ENCODE results near the gene MLNR. TPM values are rescaled to one million over a fixed set of nuclear protein-coding genes. Genes with fewer than 3 reads are reported as not detected.

MLNR gene
- total RNA-seq, 1 donor from 2014 or later, result not detected

DNA sequence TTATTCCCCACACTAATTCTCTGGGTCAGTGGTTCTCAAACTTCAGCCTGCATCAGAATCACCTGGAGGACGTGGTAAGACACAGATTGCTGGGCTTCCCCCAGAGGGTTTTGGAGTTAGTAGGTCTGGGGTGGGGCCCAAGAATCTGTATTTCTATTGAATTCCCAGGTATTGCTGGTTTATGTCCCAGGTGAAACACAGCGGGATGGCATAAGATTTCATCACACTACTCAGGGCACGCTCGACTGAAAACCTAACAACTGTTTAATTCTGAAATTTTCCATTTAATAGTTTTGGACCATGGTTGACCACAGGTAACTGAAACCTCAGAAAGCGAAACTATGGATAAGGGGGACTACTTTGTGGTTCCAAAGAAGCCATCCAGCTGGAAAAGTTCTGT lies 6.5 kb downstream of the MLNR start:
- Mint-ChIP-seq H3K4me1 (ENCODE audit: low read depth) (no peaks in the 10 kb centered on the region), H3K27me3 (ENCODE audit: low read depth) (peaks cover 34% of the 10 kb centered on the region), H3K27ac (ENCODE audit: unreplicated experiment) (no peak overlapping the region), H3K36me3 (ENCODE audit: low read depth) (peaks cover 3% of the 10 kb centered on the region), H3K9me3 (ENCODE audit: low read depth) (no peaks in the 10 kb centered on the region), H3K4me3 (ENCODE audit: unreplicated experiment) (no peak overlapping the region)
- no peak for DNase-seq (ENCODE audit: low spot score)
- TF ChIP-seq, protein P1, sequence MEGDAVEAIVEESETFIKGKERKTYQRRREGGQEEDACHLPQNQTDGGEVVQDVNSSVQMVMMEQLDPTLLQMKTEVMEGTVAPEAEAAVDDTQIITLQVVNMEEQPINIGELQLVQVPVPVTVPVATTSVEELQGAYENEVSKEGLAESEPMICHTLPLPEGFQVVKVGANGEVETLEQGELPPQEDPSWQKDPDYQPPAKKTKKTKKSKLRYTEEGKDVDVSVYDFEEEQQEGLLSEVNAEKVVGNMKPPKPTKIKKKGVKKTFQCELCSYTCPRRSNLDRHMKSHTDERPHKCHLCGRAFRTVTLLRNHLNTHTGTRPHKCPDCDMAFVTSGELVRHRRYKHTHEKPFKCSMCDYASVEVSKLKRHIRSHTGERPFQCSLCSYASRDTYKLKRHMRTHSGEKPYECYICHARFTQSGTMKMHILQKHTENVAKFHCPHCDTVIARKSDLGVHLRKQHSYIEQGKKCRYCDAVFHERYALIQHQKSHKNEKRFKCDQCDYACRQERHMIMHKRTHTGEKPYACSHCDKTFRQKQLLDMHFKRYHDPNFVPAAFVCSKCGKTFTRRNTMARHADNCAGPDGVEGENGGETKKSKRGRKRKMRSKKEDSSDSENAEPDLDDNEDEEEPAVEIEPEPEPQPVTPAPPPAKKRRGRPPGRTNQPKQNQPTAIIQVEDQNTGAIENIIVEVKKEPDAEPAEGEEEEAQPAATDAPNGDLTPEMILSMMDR (IDR thresholded peaks at IDR 0.05), result no peak

DNA sequence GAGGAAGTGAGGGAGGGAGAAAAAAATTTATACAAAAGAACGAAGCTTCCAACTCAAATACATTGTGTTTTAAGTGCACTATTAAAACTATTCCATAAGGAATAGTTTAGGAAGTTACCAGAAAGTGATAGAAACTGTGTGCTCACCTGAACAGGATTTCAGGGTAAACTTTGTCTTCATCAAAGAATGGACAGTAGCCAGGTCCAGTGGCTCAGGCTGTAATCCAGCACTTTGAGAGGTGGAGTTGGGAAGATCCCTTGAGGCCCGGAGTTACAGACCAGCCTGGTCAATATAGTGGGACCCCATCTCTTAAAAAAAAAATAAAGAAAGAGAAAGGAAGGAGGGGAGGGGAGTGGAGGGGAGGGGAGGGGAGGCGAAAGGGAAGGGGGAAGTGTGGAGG lies 14.6 kb downstream of the MLNR start:
- no peak overlapping the region for H3K4me3 Mint-ChIP-seq (ENCODE audit: unreplicated experiment)

DNA sequence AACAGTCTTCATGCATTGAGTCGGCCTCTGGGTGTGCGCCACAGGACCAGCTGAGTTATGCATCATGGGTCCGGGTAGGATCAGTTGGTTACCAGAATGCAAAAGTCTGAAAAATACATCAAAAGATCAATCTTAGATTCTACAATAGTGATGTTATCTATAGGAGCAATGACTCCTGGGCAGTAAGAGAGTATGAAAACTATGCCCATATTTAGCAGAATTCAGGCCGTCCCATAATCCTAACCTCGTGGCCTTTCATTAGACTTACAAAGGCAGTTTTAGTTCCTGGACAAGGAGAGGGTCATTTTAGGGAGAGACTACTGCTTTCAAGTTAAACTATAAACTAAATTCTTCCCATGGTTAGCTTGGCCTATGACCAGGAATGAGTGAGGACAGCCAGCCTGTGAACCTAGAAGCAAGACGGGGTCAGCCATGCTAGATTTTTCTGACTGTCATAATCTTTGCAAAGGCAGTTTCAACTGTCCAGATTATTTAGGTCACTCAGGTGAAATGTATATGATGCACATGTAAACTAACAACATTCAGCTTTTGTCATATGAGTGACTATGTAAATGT lies 15.8 kb downstream of the MLNR start:
- Mint-ChIP-seq H3K27ac (ENCODE audit: unreplicated experiment) (no peak overlapping the region), H3K4me1 (ENCODE audit: low read depth) (no peaks in the 10 kb centered on the region), H3K9me3 (ENCODE audit: low read depth) (peaks cover 2% of the 10 kb centered on the region), H3K36me3 (ENCODE audit: low read depth) (no peaks in the 10 kb centered on the region), H3K27me3 (ENCODE audit: low read depth) (no peaks in the 10 kb centered on the region), H3K4me3 (ENCODE audit: unreplicated experiment) (no peak overlapping the region)
- TF ChIP-seq, protein P1 (IDR thresholded peaks at IDR 0.05), result no peak
- DNase-seq (ENCODE audit: low spot score), result no peak

More for the DNA sequence above, 14.6 kb downstream of the MLNR start:
- peaks cover 2% of the 10 kb centered on the region for H3K9me3 Mint-ChIP-seq (ENCODE audit: low read depth)
- TF ChIP-seq, protein P1 (IDR thresholded peaks at IDR 0.05), result no peak
- no peak overlapping the region for H3K27ac Mint-ChIP-seq (ENCODE audit: unreplicated experiment)
- H3K27me3 Mint-ChIP-seq (ENCODE audit: low read depth), result no peaks in the 10 kb centered on the region
- DNase-seq (ENCODE audit: low spot score), result no peak
- no peaks in the 10 kb centered on the region for H3K4me1 Mint-ChIP-seq (ENCODE audit: low read depth)
- no peaks in the 10 kb centered on the region for H3K36me3 Mint-ChIP-seq (ENCODE audit: low read depth)

DNA sequence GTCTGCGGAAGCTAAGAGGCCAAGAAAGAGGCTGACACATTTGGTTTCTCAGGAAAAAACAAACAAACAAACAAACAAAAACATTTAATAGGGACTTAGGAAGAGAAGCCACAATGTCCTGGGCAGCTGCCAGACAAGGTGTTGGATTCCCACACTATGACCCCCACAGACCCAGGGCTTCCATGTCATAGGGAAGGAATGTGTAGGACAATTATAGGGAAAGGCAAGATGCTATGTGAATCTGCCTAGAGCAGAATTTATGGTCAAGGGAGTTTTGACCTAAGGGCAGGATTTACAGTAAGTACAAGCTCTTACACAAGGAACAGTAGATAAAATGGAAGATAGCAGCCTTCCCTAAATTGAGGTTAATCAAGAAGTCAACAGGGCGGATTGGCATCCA lies 18.5 kb downstream of the MLNR start:
- H3K4me3 Mint-ChIP-seq (ENCODE audit: unreplicated experiment), result no peak overlapping the region
- H3K4me1 Mint-ChIP-seq (ENCODE audit: low read depth), result no peaks in the 10 kb centered on the region
- H3K36me3 Mint-ChIP-seq (ENCODE audit: low read depth), result no peaks in the 10 kb centered on the region
- no peak overlapping the region for H3K27ac Mint-ChIP-seq (ENCODE audit: unreplicated experiment)
- TF ChIP-seq, protein P1 (IDR thresholded peaks at IDR 0.05), result no peak
- DNase-seq (ENCODE audit: low spot score), result no peak
- no peaks in the 10 kb centered on the region for H3K27me3 Mint-ChIP-seq (ENCODE audit: low read depth)
- no peaks in the 10 kb centered on the region for H3K9me3 Mint-ChIP-seq (ENCODE audit: low read depth)

DNA sequence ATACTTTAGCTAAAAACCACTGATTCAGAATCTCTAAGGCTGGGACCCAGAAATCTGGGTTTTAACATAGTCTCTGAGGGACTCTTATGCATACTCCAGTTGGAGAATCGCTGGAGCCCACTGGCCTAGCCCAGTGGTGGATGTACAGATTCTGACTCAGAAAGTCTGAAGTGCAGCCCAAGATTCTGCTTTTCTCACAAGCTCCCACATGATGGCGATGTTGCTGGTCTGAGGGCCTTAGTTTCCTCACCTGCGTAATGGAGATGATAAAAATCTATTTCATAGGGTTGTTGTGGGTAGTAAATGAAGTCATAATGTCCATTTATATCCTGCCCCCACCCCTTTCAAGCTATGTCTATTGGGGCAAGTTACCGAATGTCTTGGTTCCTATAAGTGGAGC lies 19.9 kb downstream of the MLNR start:
- Mint-ChIP-seq H3K9me3 (ENCODE audit: low read depth) (no peaks in the 10 kb centered on the region), H3K27ac (ENCODE audit: unreplicated experiment) (no peak overlapping the region), H3K4me3 (ENCODE audit: unreplicated experiment) (no peak overlapping the region), H3K27me3 (ENCODE audit: low read depth) (no peaks in the 10 kb centered on the region), H3K4me1 (ENCODE audit: low read depth) (no peaks in the 10 kb centered on the region), H3K36me3 (ENCODE audit: low read depth) (no peaks in the 10 kb centered on the region)
- no peak for DNase-seq (ENCODE audit: low spot score)
- TF ChIP-seq, protein P1 (IDR thresholded peaks at IDR 0.05), result peak; percentile 83

Measured in chondrocyte (in vitro differentiated cells).